ENCODE results near the gene SEC14L2. TPM values are rescaled to one million over a fixed set of nuclear protein-coding genes. Genes with fewer than 3 reads are reported as not detected.

The SEC14L2 gene
- total and polyA plus RNA-seq, 2 experiments from 2014 or later, result 2.5 to 4.2 TPM

GRCh38 chr22:30435674-30436126 is 38.9 kb downstream of the SEC14L2 start:
- H3K4me3 Mint-ChIP-seq, result no peak overlapping the region
- H3K9me3 Mint-ChIP-seq, result peaks cover 7% of the 10 kb centered on the region
- H4K20me1 ChIP-seq (replicated peaks; ENCODE audit: insufficient read depth), result no peaks in the 10 kb centered on the region
- H3K79me2 ChIP-seq (replicated peaks; ENCODE audit: insufficient read depth), result no peaks in the 10 kb centered on the region
- peaks cover 2% of the 10 kb centered on the region for H3K27me3 Mint-ChIP-seq (ENCODE audit: insufficient read depth, low read depth, poor library complexity)
- H3K4me3 ChIP-seq, result no peak overlapping the region
- H3K27me3 ChIP-seq (ENCODE audit: insufficient read depth), result no peaks in the 10 kb centered on the region
- peaks cover 15% of the 10 kb centered on the region for H3K4me1 Mint-ChIP-seq
- ATAC-seq (no peak), DNase-seq (ENCODE audit: low spot score) (no peak)
- H3K4me1 ChIP-seq (ENCODE audit: insufficient read depth), result no peaks in the 10 kb centered on the region
- TF ChIP-seq EZH2phosphoT487 (IDR thresholded peaks at IDR 0.05; ENCODE audit: unreplicated experiment), result no peak
- peak; percentile 52; the same call in 1 of the 2 replicates for TF ChIP-seq ETS1 (IDR thresholded peaks at IDR 0.05)
- peak overlapping the region; percentile 66 for H2AFZ ChIP-seq
- H3K27ac ChIP-seq (ENCODE audit: low read depth), result no peak overlapping the region
- H3F3A ChIP-seq (replicated peaks; ENCODE audit: low read depth), result peaks cover 3% of the 10 kb centered on the region; the same call in 1 of the 2 replicates
- H3K9me2 ChIP-seq (ENCODE audit: insufficient read depth), result 0 out of 2 replicates have a peak, but pooled peaks cover 4% of the 10 kb centered on the region
- peak overlapping the region; percentile 53; the same call in 1 of the 2 replicates for H3K27ac Mint-ChIP-seq
- H3K4me2 ChIP-seq, result no peak overlapping the region
- peaks cover 5% of the 10 kb centered on the region; the same call in 2 of the 3 replicates for H3K36me3 Mint-ChIP-seq (ENCODE audit: low read depth)
- H3K36me3 ChIP-seq (ENCODE audit: insufficient read depth), result no peaks in the 10 kb centered on the region

DNA sequence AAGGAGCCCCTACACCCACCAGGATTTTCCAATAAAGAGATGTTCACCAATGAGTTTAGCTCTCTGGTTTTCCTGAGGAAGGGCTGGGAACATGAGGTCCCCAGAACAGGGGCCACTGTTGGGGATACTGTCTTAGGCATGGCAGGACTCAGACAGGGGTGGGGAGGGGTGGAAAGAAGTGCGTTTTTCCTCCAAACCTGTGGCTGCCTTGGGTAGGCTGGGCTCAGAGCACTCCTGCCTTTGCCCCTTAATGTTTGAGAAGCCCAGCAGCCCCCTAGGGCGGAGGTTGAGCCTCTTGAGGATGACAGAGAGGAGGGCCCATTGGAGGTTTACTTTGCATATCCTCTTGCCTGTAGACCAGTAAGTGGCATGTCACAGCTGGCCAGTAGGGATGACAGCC is 39.4 kb downstream of the SEC14L2 start:
- H3K27me3 Mint-ChIP-seq (ENCODE audit: insufficient read depth, low read depth, poor library complexity), result peaks cover 2% of the 10 kb centered on the region
- Histone ChIP-seq H3K4me1 (ENCODE audit: insufficient read depth) (no peaks in the 10 kb centered on the region), H3K9me2 (ENCODE audit: insufficient read depth) (0 out of 2 replicates have a peak, but pooled peaks cover 4% of the 10 kb centered on the region), H3K4me2 (no peak overlapping the region), H4K20me1 (replicated peaks; ENCODE audit: insufficient read depth) (no peaks in the 10 kb centered on the region), H3K27ac (ENCODE audit: low read depth) (no peak overlapping the region), H2AFZ (peak overlapping the region; percentile 66), H3K36me3 (ENCODE audit: insufficient read depth) (no peaks in the 10 kb centered on the region), H3K79me2 (replicated peaks; ENCODE audit: insufficient read depth) (no peaks in the 10 kb centered on the region), H3K4me3 (no peak overlapping the region), H3K27me3 (ENCODE audit: insufficient read depth) (no peaks in the 10 kb centered on the region), H3F3A (replicated peaks; ENCODE audit: low read depth) (peaks cover 3% of the 10 kb centered on the region; the same call in 1 of the 2 replicates)
- H3K4me3 Mint-ChIP-seq, result no peak overlapping the region
- DNase-seq (ENCODE audit: low spot score) (no peak), ATAC-seq (no peak)
- H3K36me3 Mint-ChIP-seq (ENCODE audit: low read depth), result peaks cover 5% of the 10 kb centered on the region; the same call in 2 of the 3 replicates
- peaks cover 15% of the 10 kb centered on the region for H3K4me1 Mint-ChIP-seq
- peaks cover 7% of the 10 kb centered on the region for H3K9me3 Mint-ChIP-seq
- peak overlapping the region; percentile 53; the same call in 1 of the 2 replicates for H3K27ac Mint-ChIP-seq
- TF ChIP-seq ETS1 (IDR thresholded peaks at IDR 0.05) (no peak), EZH2 (IDR thresholded peaks at IDR 0.05; ENCODE audit: low read depth, unreplicated experiment) (no peak), ZNF114 (CRISPR knock-in tag; IDR thresholded peaks at IDR 0.05) (no peak), JUNB (IDR thresholded peaks at IDR 0.05; ENCODE audit: unreplicated experiment) (no peak), EZH2phosphoT487 (IDR thresholded peaks at IDR 0.05; ENCODE audit: unreplicated experiment) (no peak), NANOG (IDR thresholded peaks at IDR 0.05; ENCODE audit: borderline replicate concordance) (no peak), ZNF331 (CRISPR knock-in tag; IDR thresholded peaks at IDR 0.05; ENCODE audit: low read depth) (no peak), POLR2AphosphoS5 (IDR thresholded peaks at IDR 0.05; ENCODE audit: low read depth) (no peak), STAT1 (IDR thresholded peaks at IDR 0.05; ENCODE audit: unreplicated experiment) (no peak)
- TF ChIP-seq, protein P1, sequence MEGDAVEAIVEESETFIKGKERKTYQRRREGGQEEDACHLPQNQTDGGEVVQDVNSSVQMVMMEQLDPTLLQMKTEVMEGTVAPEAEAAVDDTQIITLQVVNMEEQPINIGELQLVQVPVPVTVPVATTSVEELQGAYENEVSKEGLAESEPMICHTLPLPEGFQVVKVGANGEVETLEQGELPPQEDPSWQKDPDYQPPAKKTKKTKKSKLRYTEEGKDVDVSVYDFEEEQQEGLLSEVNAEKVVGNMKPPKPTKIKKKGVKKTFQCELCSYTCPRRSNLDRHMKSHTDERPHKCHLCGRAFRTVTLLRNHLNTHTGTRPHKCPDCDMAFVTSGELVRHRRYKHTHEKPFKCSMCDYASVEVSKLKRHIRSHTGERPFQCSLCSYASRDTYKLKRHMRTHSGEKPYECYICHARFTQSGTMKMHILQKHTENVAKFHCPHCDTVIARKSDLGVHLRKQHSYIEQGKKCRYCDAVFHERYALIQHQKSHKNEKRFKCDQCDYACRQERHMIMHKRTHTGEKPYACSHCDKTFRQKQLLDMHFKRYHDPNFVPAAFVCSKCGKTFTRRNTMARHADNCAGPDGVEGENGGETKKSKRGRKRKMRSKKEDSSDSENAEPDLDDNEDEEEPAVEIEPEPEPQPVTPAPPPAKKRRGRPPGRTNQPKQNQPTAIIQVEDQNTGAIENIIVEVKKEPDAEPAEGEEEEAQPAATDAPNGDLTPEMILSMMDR (conservative IDR thresholded peaks at IDR 0.05; ENCODE audit: low read depth in 2 of 2), result no peak
- TF ChIP-seq, protein P2, sequence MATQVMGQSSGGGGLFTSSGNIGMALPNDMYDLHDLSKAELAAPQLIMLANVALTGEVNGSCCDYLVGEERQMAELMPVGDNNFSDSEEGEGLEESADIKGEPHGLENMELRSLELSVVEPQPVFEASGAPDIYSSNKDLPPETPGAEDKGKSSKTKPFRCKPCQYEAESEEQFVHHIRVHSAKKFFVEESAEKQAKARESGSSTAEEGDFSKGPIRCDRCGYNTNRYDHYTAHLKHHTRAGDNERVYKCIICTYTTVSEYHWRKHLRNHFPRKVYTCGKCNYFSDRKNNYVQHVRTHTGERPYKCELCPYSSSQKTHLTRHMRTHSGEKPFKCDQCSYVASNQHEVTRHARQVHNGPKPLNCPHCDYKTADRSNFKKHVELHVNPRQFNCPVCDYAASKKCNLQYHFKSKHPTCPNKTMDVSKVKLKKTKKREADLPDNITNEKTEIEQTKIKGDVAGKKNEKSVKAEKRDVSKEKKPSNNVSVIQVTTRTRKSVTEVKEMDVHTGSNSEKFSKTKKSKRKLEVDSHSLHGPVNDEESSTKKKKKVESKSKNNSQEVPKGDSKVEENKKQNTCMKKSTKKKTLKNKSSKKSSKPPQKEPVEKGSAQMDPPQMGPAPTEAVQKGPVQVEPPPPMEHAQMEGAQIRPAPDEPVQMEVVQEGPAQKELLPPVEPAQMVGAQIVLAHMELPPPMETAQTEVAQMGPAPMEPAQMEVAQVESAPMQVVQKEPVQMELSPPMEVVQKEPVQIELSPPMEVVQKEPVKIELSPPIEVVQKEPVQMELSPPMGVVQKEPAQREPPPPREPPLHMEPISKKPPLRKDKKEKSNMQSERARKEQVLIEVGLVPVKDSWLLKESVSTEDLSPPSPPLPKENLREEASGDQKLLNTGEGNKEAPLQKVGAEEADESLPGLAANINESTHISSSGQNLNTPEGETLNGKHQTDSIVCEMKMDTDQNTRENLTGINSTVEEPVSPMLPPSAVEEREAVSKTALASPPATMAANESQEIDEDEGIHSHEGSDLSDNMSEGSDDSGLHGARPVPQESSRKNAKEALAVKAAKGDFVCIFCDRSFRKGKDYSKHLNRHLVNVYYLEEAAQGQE (IDR thresholded peaks at IDR 0.05; ENCODE audit: unreplicated experiment), result no peak
